Neural progenitor cell (in vitro differentiated cells): Measurements from ENCODE around the gene PAK1. TPM values are rescaled to one million over a fixed set of nuclear protein-coding genes. Genes with fewer than 3 reads are reported as not detected.
"Not testable (repeated sequence)": the region's sequence is repeated elsewhere in the genome, so short reads cannot be mapped to it uniquely, and the experiment has no call there.

Source experiments
- DNase-seq: peaks from one replicate; pipeline ENCODE4 v3.0.0-alpha.2; 2016; ENCODE audit warnings: low spot score
- H2AFZ ChIP-seq: fragments of 200-600 bp; sonication (generic); replicated peaks from 2 replicates; pipeline ENCODE4 v1.6.1; 2016; ENCODE audit warnings: antibody characterized with exemption
- H3F3A ChIP-seq: fragments of 200-600 bp; sonication (generic); 2 replicates; pipeline ENCODE4 v1.6.1; 2016; ENCODE audit warnings: antibody characterized with exemption, low read depth
- H3K27ac ChIP-seq: fragments of 200-600 bp; sonication (generic); 2 replicates; pipeline ENCODE4 v1.5.1; 2016; ENCODE audit warnings: mild to moderate bottlenecking
- H3K27me3 ChIP-seq: fragments of 200-600 bp; sonication (generic); 2 replicates; pipeline ENCODE4 v1.6.1; 2016; ENCODE audit warnings: mild to moderate bottlenecking, moderate library complexity
- H3K36me3 ChIP-seq: fragments of 200-600 bp; sonication (generic); 2 replicates; pipeline ENCODE4 v1.5.1; 2016
- H3K4me1 ChIP-seq: fragments of 200-600 bp; sonication (generic); 2 replicates; pipeline ENCODE4 v1.6.1; 2016; ENCODE audit warnings: mixed run types
- H3K4me2 ChIP-seq: fragments of 200-600 bp; sonication (generic); 2 replicates; pipeline ENCODE4 v1.6.1; 2016
- H3K4me3 ChIP-seq: fragments of 200-600 bp; sonication (generic); 2 replicates; pipeline ENCODE4 v1.5.1; 2016
- H3K79me2 ChIP-seq: fragments of 200-600 bp; sonication (generic); 2 replicates; pipeline ENCODE4 v1.6.1; 2016; ENCODE audit warnings: low read depth
- H3K9ac ChIP-seq: fragments of 200-600 bp; sonication (generic); 2 replicates; pipeline ENCODE4 v1.6.1; 2016
- H3K9me3 ChIP-seq: fragments of 200-600 bp; sonication (generic); 2 replicates; pipeline ENCODE4 v1.5.1; 2016; ENCODE audit warnings: low read depth
- H4K20me1 ChIP-seq: fragments of 200-600 bp; sonication (generic); 2 replicates; pipeline ENCODE4 v1.6.1; 2016; ENCODE audit warnings: low read depth
- H3K27ac Mint-ChIP-seq: 3 replicates; pipeline ENCODE4 v1.8.0; 2021; ENCODE audit warnings: mixed read lengths
- H3K27me3 Mint-ChIP-seq: 2 replicates; pipeline ENCODE4 v1.8.0; 2022; ENCODE audit warnings: low read depth, mild to moderate bottlenecking, inconsistent platforms, moderate library complexity, mixed read lengths; ENCODE audit not compliant: insufficient read depth
- H3K36me3 Mint-ChIP-seq: 3 replicates; pipeline ENCODE4 v1.8.0; 2021; ENCODE audit warnings: mixed read lengths
- H3K4me1 Mint-ChIP-seq: 3 replicates; pipeline ENCODE4 v1.8.0; 2021; ENCODE audit warnings: mixed read lengths
- H3K4me3 Mint-ChIP-seq: 3 replicates; pipeline ENCODE4 v1.8.0; 2021; ENCODE audit warnings: mild to moderate bottlenecking, moderate library complexity, mixed read lengths
- H3K9me3 Mint-ChIP-seq: 3 replicates; pipeline ENCODE4 v1.8.0; 2020; ENCODE audit warnings: mixed read lengths
- CTCF ChIP-seq: fragments of 200-600 bp; sonication (generic); IDR thresholded peaks from 2 replicates; pipeline ENCODE4 v1.5.1; 2017; ENCODE audit warnings: antibody characterized with exemption, mild to moderate bottlenecking
- EZH2 ChIP-seq: fragments of 200-600 bp; sonication (generic); IDR thresholded peaks from 2 replicates; pipeline ENCODE4 v1.6.1; 2017; ENCODE audit warnings: antibody characterized with exemption, mild to moderate bottlenecking, moderate library complexity
- EZH2phosphoT487 ChIP-seq: fragments of 200-600 bp; sonication (generic); IDR thresholded peaks from 2 replicates; pipeline ENCODE4 v1.6.1; 2017; ENCODE audit warnings: antibody characterized with exemption
- total RNA-seq: library from RNA; depleted of rRNA; stranded (reverse); fragments of >200 nt; gene quantifications from 2 replicates; pipeline ENCODE4 v1.2.3, GENCODE V29; 2015; ENCODE audit warnings: low replicate concordance

PAK1 gene
- total RNA-seq, 1 donor from 2014 or later = 52.1 TPM

GRCh38 chr11:77495526-77495925 lies 21.6 kb upstream of the PAK1 start:
- no peaks in the 10 kb centered on the region for H3K4me1 ChIP-seq
- no peaks in the 10 kb centered on the region for H3K79me2 ChIP-seq
- H3K4me1 Mint-ChIP-seq = peaks cover 3% of the 10 kb centered on the region
- H4K20me1 ChIP-seq = no peaks in the 10 kb centered on the region
- no peaks in the 10 kb centered on the region for H3K9me3 ChIP-seq
- H3K36me3 Mint-ChIP-seq = no peaks in the 10 kb centered on the region
- H3K27me3 Mint-ChIP-seq = peaks cover 4% of the 10 kb centered on the region
- no peak overlapping the region for H3K9ac ChIP-seq
- no peaks in the 10 kb centered on the region for H3K27me3 ChIP-seq
- no peaks in the 10 kb centered on the region for H3F3A ChIP-seq
- no peaks in the 10 kb centered on the region for H3K36me3 ChIP-seq
- H3K27ac Mint-ChIP-seq = no peak overlapping the region
- H3K9me3 Mint-ChIP-seq = no peaks in the 10 kb centered on the region
- no peak overlapping the region for H2AFZ ChIP-seq
- no peak for TF ChIP-seq EZH2phosphoT487
- TF ChIP-seq CTCF = no peak
- TF ChIP-seq EZH2 = no peak
- no peak overlapping the region for H3K27ac ChIP-seq
- H3K4me2 ChIP-seq = no peak overlapping the region
- no peak for DNase-seq
- no peak overlapping the region for H3K4me3 Mint-ChIP-seq
- H3K4me3 ChIP-seq = no peak overlapping the region

GRCh38 chr11:77490035-77490434 lies 16.1 kb upstream of the PAK1 start:
- H3K4me1 Mint-ChIP-seq = not testable (repeated sequence)

GRCh38 chr11:77487790-77488189 lies 13.9 kb upstream of the PAK1 start:
- H3K36me3 Mint-ChIP-seq = no peaks in the 10 kb centered on the region
- Histone ChIP-seq H3K79me2 (no peaks in the 10 kb centered on the region), H3K27me3 (no peaks in the 10 kb centered on the region), H3K27ac (no peak overlapping the region), H3K36me3 (no peaks in the 10 kb centered on the region), H3K9ac (no peak overlapping the region), H3K4me1 (no peaks in the 10 kb centered on the region), H3K4me3 (no peak overlapping the region), H4K20me1 (no peaks in the 10 kb centered on the region), H3K9me3 (no peaks in the 10 kb centered on the region), H3F3A (no peaks in the 10 kb centered on the region), H2AFZ (no peak overlapping the region), H3K4me2 (no peak overlapping the region)
- no peaks in the 10 kb centered on the region for H3K4me1 Mint-ChIP-seq
- H3K27me3 Mint-ChIP-seq = peaks cover 4% of the 10 kb centered on the region
- peaks cover 7% of the 10 kb centered on the region for H3K9me3 Mint-ChIP-seq
- no peak for DNase-seq
- H3K27ac Mint-ChIP-seq = no peak overlapping the region
- no peak overlapping the region for H3K4me3 Mint-ChIP-seq
- TF ChIP-seq CTCF (no peak), EZH2phosphoT487 (no peak), EZH2 (no peak)

More at GRCh38 chr11:77490035-77490434, 16.1 kb upstream of the PAK1 start:
- H3K4me2 ChIP-seq, H3K36me3 ChIP-seq, H3F3A ChIP-seq, H4K20me1 ChIP-seq, H3K4me3 Mint-ChIP-seq, H3K27ac ChIP-seq, H3K27me3 ChIP-seq, H3K36me3 Mint-ChIP-seq, H3K9me3 ChIP-seq, H3K79me2 ChIP-seq, H3K9ac ChIP-seq, H3K27ac Mint-ChIP-seq, H3K9me3 Mint-ChIP-seq, DNase-seq, H2AFZ ChIP-seq, H3K4me1 ChIP-seq, H3K4me3 ChIP-seq, H3K27me3 Mint-ChIP-seq: not testable (repeated sequence)

- Mint-ChIP-seq H3K27me3 (no peaks in the 10 kb centered on the region), H3K4me3 (no peak overlapping the region), H3K4me1 (no peaks in the 10 kb centered on the region), H3K9me3 (no peaks in the 10 kb centered on the region), H3K36me3 (no peaks in the 10 kb centered on the region), H3K27ac (no peak overlapping the region)
- Histone ChIP-seq H2AFZ (no peak overlapping the region), H3K4me3 (no peak overlapping the region), H3K9ac (no peak overlapping the region), H3K4me1 (no peaks in the 10 kb centered on the region), H3K27me3 (no peaks in the 10 kb centered on the region), H3K4me2 (no peak overlapping the region), H3K79me2 (no peaks in the 10 kb centered on the region), H3K36me3 (no peaks in the 10 kb centered on the region), H4K20me1 (no peaks in the 10 kb centered on the region), H3F3A (peaks cover 7% of the 10 kb centered on the region), H3K27ac (no peak overlapping the region), H3K9me3 (no peaks in the 10 kb centered on the region)
- TF ChIP-seq CTCF (no peak), EZH2phosphoT487 (no peak), EZH2 (no peak)
- no peak for DNase-seq
These were observed 6.0 kb upstream of the PAK1 start for GRCh38 chr11:77479746-77480352.
